Uterus (tissue), 2 donors: ENCODE results near the gene ING1.

Source experiments
- POLR2A ChIP-seq, 2 donors: fragments of 450-650 bp; IDR thresholded peaks; one replicate each; pipeline ENCODE4 v1.6.1; 2016; ENCODE audit warnings: antibody characterized with exemption in 2 of 2, mild to moderate bottlenecking in 1 of 2, moderate library complexity in 1 of 2
- TF ChIP-seq, protein P1 (sequence below), 4 experiments: fragments of 200-600 bp in 2 of 4; fragments of 450-650 bp in 2 of 4; sonication (generic) in 2 of 4; IDR thresholded peaks; one replicate each; pipeline ENCODE4 v1.5.1; 2016 to 2019; ENCODE audit warnings: antibody characterized with exemption in 4 of 4, mild to moderate bottlenecking in 2 of 4, moderate library complexity in 1 of 4

DNA sequence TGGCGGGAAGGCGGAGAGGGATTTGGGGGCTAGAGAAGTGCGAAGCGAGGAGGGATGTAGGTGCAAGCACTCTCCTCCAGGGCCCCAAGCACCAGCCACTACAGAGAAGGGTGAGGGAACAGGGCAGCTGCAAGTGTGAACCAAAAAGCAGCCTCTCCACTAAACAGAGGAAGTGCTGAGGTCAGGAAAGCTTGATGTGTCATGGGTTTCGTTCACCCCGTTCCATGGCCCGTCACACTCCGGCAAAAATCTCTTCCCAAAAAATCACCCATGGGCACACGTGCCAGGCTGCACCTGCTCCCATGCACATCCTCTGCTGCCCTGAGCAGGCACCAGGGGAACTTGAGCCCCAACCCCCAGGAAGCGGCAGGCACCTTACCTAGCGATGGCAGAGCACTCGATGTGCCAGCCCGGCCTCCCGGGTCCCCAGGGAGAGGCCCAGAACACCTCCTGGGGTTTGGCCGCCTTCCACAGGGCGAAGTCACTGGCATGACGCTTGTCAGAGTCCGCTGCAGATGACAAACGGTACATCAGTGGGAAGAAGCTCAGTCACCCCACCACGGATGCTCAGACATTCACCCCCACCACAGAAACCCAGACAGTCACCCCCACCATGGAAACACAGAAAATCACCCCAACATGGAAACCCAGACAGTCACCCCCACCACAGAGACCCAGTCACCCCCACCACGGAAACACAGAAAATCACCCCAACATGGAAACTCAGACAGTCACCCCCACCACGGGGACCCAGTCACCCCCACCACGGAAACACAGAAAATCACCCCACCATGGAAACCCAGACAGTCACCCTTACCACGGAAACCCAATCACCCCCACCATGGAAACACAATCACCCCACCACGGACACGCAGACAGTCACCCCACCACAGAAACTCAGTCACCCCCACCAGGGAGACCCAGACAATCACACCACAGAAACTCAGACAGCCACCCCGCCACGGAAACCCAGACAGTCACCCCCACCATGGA is 36.6 kb upstream of the ING1 start:
- TF ChIP-seq POLR2A (IDR thresholded peaks at IDR 0.05) = no peak
- TF ChIP-seq, protein P1, sequence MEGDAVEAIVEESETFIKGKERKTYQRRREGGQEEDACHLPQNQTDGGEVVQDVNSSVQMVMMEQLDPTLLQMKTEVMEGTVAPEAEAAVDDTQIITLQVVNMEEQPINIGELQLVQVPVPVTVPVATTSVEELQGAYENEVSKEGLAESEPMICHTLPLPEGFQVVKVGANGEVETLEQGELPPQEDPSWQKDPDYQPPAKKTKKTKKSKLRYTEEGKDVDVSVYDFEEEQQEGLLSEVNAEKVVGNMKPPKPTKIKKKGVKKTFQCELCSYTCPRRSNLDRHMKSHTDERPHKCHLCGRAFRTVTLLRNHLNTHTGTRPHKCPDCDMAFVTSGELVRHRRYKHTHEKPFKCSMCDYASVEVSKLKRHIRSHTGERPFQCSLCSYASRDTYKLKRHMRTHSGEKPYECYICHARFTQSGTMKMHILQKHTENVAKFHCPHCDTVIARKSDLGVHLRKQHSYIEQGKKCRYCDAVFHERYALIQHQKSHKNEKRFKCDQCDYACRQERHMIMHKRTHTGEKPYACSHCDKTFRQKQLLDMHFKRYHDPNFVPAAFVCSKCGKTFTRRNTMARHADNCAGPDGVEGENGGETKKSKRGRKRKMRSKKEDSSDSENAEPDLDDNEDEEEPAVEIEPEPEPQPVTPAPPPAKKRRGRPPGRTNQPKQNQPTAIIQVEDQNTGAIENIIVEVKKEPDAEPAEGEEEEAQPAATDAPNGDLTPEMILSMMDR (IDR thresholded peaks at IDR 0.05) = no peak
